WTC11 (cell line): ENCODE results near the gene SLC30A1. TPM values are rescaled to one million over a fixed set of nuclear protein-coding genes. Genes with fewer than 3 reads are reported as not detected.

Experiments used
- ATAC-seq: fragments of 200-7000 bp; cut with Tn5 transposase; 2 replicates; pipeline ENCODE4 v1.10.0; 2021; ENCODE audit warnings: mild to moderate bottlenecking, moderate library complexity
- CTCF ChIA-PET: fragments of 300-600 bp; sonication (Branson Sonifier 250); formaldehyde crosslinking; loops from one replicate; lab custom pipeline; 2021; ENCODE audit warnings: antibody characterized with exemption; lab: Charles Lee
- POLR2A ChIA-PET: fragments of 350-600 bp; sonication (Branson Sonifier 250); formaldehyde crosslinking; loops from one replicate; lab custom pipeline; 2021; ENCODE audit warnings: antibody characterized with exemption; lab: Charles Lee
- DNase-seq: peaks from one replicate; pipeline ENCODE4 v3.0.0; 2021; ENCODE audit warnings: low spot score
- H3K27ac Mint-ChIP-seq: 2 replicates; pipeline ENCODE4 v1.8.0; 2021; ENCODE audit warnings: mixed read lengths
- H3K27me3 Mint-ChIP-seq: 2 replicates; pipeline ENCODE4 v1.8.0; 2021; ENCODE audit warnings: low read depth, mild to moderate bottlenecking, moderate library complexity, mixed read lengths
- H3K36me3 Mint-ChIP-seq: 2 replicates; pipeline ENCODE4 v1.8.0; 2021; ENCODE audit warnings: mixed read lengths
- H3K4me1 Mint-ChIP-seq: 2 replicates; pipeline ENCODE4 v1.8.0; 2022; ENCODE audit warnings: mixed read lengths
- H3K4me3 Mint-ChIP-seq: 2 replicates; pipeline ENCODE4 v1.8.0; 2021; ENCODE audit warnings: mild to moderate bottlenecking, moderate library complexity, mixed read lengths
- H3K9me3 Mint-ChIP-seq: 2 replicates; pipeline ENCODE4 v1.8.0; 2021; ENCODE audit warnings: mixed read lengths
- CBFB ChIP-seq: sonication (generic); formaldehyde crosslinking; IDR thresholded peaks from 2 replicates; pipeline ENCODE4 v1.8.1; 2022; ENCODE audit warnings: mild to moderate bottlenecking, low read depth, missing genetic modification reagents
- FOXK1 ChIP-seq: sonication (generic); formaldehyde crosslinking; IDR thresholded peaks from 2 replicates; pipeline ENCODE4 v1.8.0; 2022; ENCODE audit warnings: mild to moderate bottlenecking, moderate library complexity, missing genetic modification reagents
- GABPB1 ChIP-seq: sonication (generic); formaldehyde crosslinking; IDR thresholded peaks from 2 replicates; pipeline ENCODE4 v1.8.1; 2023; ENCODE audit warnings: mild to moderate bottlenecking, missing genetic modification reagents
- HMGA2 ChIP-seq: fragments of 250-450 bp; sonication (Bioruptor Pico); IDR thresholded peaks from 2 replicates; pipeline ENCODE4 v1.4.0; 2021; ENCODE audit warnings: mild to moderate bottlenecking, moderate library complexity
- IRF2 ChIP-seq: sonication (generic); formaldehyde crosslinking; IDR thresholded peaks from 2 replicates; pipeline ENCODE4 v1.8.0; 2022; ENCODE audit warnings: low read depth, missing genetic modification reagents, borderline replicate concordance
- JAZF1 ChIP-seq: fragments of 250-450 bp; sonication (Bioruptor Pico); IDR thresholded peaks from 2 replicates; pipeline ENCODE4 v1.9.0; 2021; ENCODE audit warnings: moderate library complexity, mild to moderate bottlenecking, inconsistent platforms
- MXD4 ChIP-seq: fragments of 250-450 bp; sonication (Bioruptor Pico); IDR thresholded peaks from 2 replicates; pipeline ENCODE4 v1.8.0; 2021; ENCODE audit warnings: mild to moderate bottlenecking, moderate library complexity, borderline replicate concordance
- MYBL2 ChIP-seq: sonication (generic); formaldehyde crosslinking; IDR thresholded peaks from 2 replicates; pipeline ENCODE4 v1.8.1; 2023; ENCODE audit warnings: mild to moderate bottlenecking, moderate library complexity, missing genetic modification reagents
- NR1H2 ChIP-seq: sonication (generic); formaldehyde crosslinking; IDR thresholded peaks from 2 replicates; pipeline ENCODE4 v1.9.0; 2021; ENCODE audit warnings: mild to moderate bottlenecking, moderate library complexity, missing genetic modification reagents
- RORB ChIP-seq: fragments of 250-450 bp; sonication (Bioruptor Pico); IDR thresholded peaks from 2 replicates; pipeline ENCODE4 v1.9.0; 2021; ENCODE audit warnings: mild to moderate bottlenecking
- SMAD4 ChIP-seq: sonication (generic); formaldehyde crosslinking; IDR thresholded peaks from 2 replicates; pipeline ENCODE4 v1.8.0; 2022; ENCODE audit warnings: mild to moderate bottlenecking, missing genetic modification reagents
- SOX15 ChIP-seq: fragments of 250-450 bp; sonication (Bioruptor Pico); IDR thresholded peaks from 2 replicates; pipeline ENCODE4 v1.9.0; 2021; ENCODE audit warnings: mild to moderate bottlenecking
- TEAD1 ChIP-seq: sonication (generic); formaldehyde crosslinking; IDR thresholded peaks from 2 replicates; pipeline ENCODE4 v1.8.0; 2022; ENCODE audit warnings: mild to moderate bottlenecking, missing genetic modification reagents
- ZNF416 ChIP-seq: fragments of 250-450 bp; sonication (Bioruptor Pico); IDR thresholded peaks from 2 replicates; pipeline ENCODE4 v1.9.0; 2021; ENCODE audit warnings: mild to moderate bottlenecking, inconsistent platforms
- total RNA-seq: library from RNA; stranded (reverse); gene quantifications from 3 replicates; pipeline ENCODE4 v1.2.3, GENCODE V29; 2021
- TF ChIP-seq, protein P1 (sequence below): sonication (generic); formaldehyde crosslinking; IDR thresholded peaks from 2 replicates; pipeline ENCODE4 v1.8.0; 2022; ENCODE audit warnings: mild to moderate bottlenecking, missing genetic modification reagents
- TF ChIP-seq, protein P2 (sequence below): sonication (generic); formaldehyde crosslinking; conservative IDR thresholded peaks from 2 replicates; pipeline ENCODE4 v1.8.1; 2022; ENCODE audit warnings: mild to moderate bottlenecking, missing genetic modification reagents
- TF ChIP-seq, protein P3 (sequence below): sonication (generic); formaldehyde crosslinking; IDR thresholded peaks from 2 replicates; pipeline ENCODE4 v1.8.0; 2022; ENCODE audit warnings: mild to moderate bottlenecking, missing genetic modification reagents
- TF ChIP-seq, protein P4 (sequence below): fragments of 250-450 bp; sonication (Bioruptor Pico); IDR thresholded peaks from 2 replicates; pipeline ENCODE4 v1.9.0; 2021; ENCODE audit warnings: mild to moderate bottlenecking
- TF ChIP-seq, protein P5 (sequence below): sonication (generic); formaldehyde crosslinking; IDR thresholded peaks from 2 replicates; pipeline ENCODE4 v1.8.1; 2022; ENCODE audit warnings: low read depth, missing genetic modification reagents, borderline replicate concordance
- TF ChIP-seq, protein P6 (sequence below): fragments of 250-450 bp; sonication (Bioruptor Pico); IDR thresholded peaks from 2 replicates; pipeline ENCODE4 v1.9.0; 2021; ENCODE audit warnings: mild to moderate bottlenecking
- TF ChIP-seq, protein P7 (sequence below): sonication (generic); formaldehyde crosslinking; IDR thresholded peaks from 2 replicates; pipeline ENCODE4 v1.8.1; 2022; ENCODE audit warnings: missing genetic modification reagents, borderline replicate concordance

The SLC30A1 gene
- total RNA-seq, 1 experiment from 2014 or later = 20.0 TPM

DNA sequence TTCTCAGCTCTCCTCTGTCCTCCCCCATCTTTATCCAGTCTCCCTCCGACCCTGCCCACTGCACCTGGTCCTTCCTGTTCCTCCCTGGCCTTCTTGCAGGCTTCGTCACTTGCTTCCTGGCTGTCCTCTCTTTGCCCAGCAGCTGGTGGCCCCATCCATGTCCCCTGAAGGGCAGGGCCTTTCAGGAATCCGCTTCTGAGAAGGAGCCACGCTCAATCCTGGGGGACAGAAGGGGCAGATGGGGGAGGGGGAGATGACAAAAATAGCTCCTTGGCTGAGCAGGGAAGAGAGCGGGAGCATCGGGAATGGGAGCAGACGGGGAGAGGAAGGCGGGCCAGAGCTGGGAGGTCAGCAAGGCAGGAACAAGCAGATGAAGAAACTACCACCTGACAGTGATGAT, 40.7 kb downstream of the SLC30A1 start:
- H3K27ac Mint-ChIP-seq = no peak overlapping the region
- DNase-seq (no peak), ATAC-seq (no peak)
- no peak overlapping the region for H3K4me3 Mint-ChIP-seq
- H3K27me3 Mint-ChIP-seq = peaks cover 3% of the 10 kb centered on the region; the same call in 1 of the 2 replicates
- CTCF ChIA-PET = interaction anchor here (0.7 to 1.4 kb wide), 7 partner anchors 10 to 117 kb away, joined by 3 read pairs; no protein-coding TSS in a partner anchor
- peaks cover 9% of the 10 kb centered on the region for H3K4me1 Mint-ChIP-seq
- H3K9me3 Mint-ChIP-seq = peaks cover 17% of the 10 kb centered on the region
- POLR2A ChIA-PET = no interaction called here
- TF ChIP-seq TEAD1 (CRISPR knock-in tag) = no peak
- TF ChIP-seq, protein P1, sequence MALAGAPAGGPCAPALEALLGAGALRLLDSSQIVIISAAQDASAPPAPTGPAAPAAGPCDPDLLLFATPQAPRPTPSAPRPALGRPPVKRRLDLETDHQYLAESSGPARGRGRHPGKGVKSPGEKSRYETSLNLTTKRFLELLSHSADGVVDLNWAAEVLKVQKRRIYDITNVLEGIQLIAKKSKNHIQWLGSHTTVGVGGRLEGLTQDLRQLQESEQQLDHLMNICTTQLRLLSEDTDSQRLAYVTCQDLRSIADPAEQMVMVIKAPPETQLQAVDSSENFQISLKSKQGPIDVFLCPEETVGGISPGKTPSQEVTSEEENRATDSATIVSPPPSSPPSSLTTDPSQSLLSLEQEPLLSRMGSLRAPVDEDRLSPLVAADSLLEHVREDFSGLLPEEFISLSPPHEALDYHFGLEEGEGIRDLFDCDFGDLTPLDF (CRISPR knock-in tag) = no peak
- no peak for TF ChIP-seq HMGA2
- TF ChIP-seq NR1H2 (CRISPR knock-in tag) = no peak
- H3K36me3 Mint-ChIP-seq = peaks cover 12% of the 10 kb centered on the region

DNA sequence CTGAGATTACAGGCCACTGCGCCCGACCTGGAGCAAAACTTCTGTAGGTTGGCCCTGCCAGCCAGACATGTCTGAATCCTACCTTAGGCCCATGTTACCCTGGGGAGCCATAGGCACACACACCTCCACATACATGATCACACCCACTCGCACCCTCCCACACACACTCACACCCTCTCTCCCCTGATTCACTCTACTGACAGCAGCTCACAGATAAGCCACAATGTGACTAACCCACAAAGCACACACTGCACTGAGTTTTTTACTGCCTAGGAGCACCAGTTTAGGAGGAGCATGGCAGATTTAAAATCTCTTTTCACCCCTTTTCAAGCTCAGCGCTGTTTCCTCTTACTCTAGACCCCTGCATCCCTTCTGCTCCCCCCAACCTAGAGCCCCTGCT, 41.7 kb downstream of the SLC30A1 start:
- Mint-ChIP-seq H3K4me3 (no peak overlapping the region), H3K27ac (no peak overlapping the region), H3K9me3 (peaks cover 17% of the 10 kb centered on the region), H3K27me3 (peaks cover 3% of the 10 kb centered on the region; the same call in 1 of the 2 replicates), H3K4me1 (peaks cover 9% of the 10 kb centered on the region)
- no peak for DNase-seq
- no peak for ATAC-seq
- POLR2A ChIA-PET = interaction anchor here (0.6 kb wide), 1 partner anchor 75 kb away, joined by 3 read pairs; no protein-coding TSS in a partner anchor
- CTCF ChIA-PET = interaction anchor here (0.8 to 1.4 kb wide), 4 partner anchors 10 to 118 kb away, joined by 3 read pairs; no protein-coding TSS in a partner anchor
- TF ChIP-seq GABPB1 (CRISPR knock-in tag) (no peak), JAZF1 (CRISPR knock-in tag) (no peak), SMAD4 (CRISPR knock-in tag) (no peak), FOXK1 (CRISPR knock-in tag) (no peak), MXD4 (CRISPR knock-in tag) (no peak), RORB (no peak), MYBL2 (CRISPR knock-in tag) (no peak)
- TF ChIP-seq, protein P2, sequence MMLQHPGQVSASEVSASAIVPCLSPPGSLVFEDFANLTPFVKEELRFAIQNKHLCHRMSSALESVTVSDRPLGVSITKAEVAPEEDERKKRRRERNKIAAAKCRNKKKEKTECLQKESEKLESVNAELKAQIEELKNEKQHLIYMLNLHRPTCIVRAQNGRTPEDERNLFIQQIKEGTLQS (CRISPR knock-in tag) = no peak
- TF ChIP-seq, protein P3, sequence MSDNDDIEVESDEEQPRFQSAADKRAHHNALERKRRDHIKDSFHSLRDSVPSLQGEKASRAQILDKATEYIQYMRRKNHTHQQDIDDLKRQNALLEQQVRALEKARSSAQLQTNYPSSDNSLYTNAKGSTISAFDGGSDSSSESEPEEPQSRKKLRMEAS (CRISPR knock-in tag) = no peak
- TF ChIP-seq, protein P4, sequence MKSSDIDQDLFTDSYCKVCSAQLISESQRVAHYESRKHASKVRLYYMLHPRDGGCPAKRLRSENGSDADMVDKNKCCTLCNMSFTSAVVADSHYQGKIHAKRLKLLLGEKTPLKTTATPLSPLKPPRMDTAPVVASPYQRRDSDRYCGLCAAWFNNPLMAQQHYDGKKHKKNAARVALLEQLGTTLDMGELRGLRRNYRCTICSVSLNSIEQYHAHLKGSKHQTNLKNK (CRISPR knock-in tag) = no peak
- TF ChIP-seq, all 79 proteins: peak for 0
- peaks cover 12% of the 10 kb centered on the region for H3K36me3 Mint-ChIP-seq

DNA sequence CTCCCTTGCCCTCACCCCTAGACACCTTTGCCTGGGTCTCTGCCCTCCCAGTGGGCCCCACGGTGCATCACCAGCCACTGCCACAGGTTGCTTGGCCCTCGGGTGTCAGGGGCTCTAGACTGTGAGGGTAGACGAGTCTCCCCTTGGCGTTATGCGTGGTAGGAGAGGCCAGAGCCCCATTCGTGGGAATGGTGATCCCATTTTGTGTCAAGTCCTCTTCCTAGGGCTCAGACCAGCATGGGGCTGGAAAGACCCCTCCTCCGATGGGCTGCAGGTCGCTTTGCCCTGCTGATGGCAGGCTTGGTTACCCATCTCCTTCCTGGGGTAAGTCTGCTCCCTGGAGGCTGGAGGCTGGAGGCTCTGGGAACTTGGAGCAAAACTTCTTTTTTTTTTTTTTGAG, 42.4 kb downstream of the SLC30A1 start:
- ChIA-PET CTCF (no interaction called here), POLR2A (no interaction called here)
- peaks cover 15% of the 10 kb centered on the region for H3K9me3 Mint-ChIP-seq

More for the DNA sequence above, 42.4 kb downstream of the SLC30A1 start:
- H3K27ac Mint-ChIP-seq = no peak overlapping the region
- H3K4me3 Mint-ChIP-seq = no peak overlapping the region
- ATAC-seq = no peak
- peaks cover 9% of the 10 kb centered on the region for H3K4me1 Mint-ChIP-seq
- TF ChIP-seq ZNF416 (CRISPR knock-in tag) (no peak), NR1H2 (CRISPR knock-in tag) (no peak), CBFB (CRISPR knock-in tag) (no peak), FOXK1 (CRISPR knock-in tag) (no peak), SOX15 (CRISPR knock-in tag) (no peak), TEAD1 (CRISPR knock-in tag) (no peak), IRF2 (no peak), GABPB1 (CRISPR knock-in tag) (no peak)
- TF ChIP-seq, protein P5, sequence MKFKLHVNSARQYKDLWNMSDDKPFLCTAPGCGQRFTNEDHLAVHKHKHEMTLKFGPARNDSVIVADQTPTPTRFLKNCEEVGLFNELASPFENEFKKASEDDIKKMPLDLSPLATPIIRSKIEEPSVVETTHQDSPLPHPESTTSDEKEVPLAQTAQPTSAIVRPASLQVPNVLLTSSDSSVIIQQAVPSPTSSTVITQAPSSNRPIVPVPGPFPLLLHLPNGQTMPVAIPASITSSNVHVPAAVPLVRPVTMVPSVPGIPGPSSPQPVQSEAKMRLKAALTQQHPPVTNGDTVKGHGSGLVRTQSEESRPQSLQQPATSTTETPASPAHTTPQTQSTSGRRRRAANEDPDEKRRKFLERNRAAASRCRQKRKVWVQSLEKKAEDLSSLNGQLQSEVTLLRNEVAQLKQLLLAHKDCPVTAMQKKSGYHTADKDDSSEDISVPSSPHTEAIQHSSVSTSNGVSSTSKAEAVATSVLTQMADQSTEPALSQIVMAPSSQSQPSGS (CRISPR knock-in tag) = no peak
- TF ChIP-seq, protein P6, sequence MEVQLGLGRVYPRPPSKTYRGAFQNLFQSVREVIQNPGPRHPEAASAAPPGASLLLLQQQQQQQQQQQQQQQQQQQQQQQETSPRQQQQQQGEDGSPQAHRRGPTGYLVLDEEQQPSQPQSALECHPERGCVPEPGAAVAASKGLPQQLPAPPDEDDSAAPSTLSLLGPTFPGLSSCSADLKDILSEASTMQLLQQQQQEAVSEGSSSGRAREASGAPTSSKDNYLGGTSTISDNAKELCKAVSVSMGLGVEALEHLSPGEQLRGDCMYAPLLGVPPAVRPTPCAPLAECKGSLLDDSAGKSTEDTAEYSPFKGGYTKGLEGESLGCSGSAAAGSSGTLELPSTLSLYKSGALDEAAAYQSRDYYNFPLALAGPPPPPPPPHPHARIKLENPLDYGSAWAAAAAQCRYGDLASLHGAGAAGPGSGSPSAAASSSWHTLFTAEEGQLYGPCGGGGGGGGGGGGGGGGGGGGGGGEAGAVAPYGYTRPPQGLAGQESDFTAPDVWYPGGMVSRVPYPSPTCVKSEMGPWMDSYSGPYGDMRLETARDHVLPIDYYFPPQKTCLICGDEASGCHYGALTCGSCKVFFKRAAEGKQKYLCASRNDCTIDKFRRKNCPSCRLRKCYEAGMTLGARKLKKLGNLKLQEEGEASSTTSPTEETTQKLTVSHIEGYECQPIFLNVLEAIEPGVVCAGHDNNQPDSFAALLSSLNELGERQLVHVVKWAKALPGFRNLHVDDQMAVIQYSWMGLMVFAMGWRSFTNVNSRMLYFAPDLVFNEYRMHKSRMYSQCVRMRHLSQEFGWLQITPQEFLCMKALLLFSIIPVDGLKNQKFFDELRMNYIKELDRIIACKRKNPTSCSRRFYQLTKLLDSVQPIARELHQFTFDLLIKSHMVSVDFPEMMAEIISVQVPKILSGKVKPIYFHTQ (CRISPR knock-in tag) = no peak
- TF ChIP-seq, protein P7, sequence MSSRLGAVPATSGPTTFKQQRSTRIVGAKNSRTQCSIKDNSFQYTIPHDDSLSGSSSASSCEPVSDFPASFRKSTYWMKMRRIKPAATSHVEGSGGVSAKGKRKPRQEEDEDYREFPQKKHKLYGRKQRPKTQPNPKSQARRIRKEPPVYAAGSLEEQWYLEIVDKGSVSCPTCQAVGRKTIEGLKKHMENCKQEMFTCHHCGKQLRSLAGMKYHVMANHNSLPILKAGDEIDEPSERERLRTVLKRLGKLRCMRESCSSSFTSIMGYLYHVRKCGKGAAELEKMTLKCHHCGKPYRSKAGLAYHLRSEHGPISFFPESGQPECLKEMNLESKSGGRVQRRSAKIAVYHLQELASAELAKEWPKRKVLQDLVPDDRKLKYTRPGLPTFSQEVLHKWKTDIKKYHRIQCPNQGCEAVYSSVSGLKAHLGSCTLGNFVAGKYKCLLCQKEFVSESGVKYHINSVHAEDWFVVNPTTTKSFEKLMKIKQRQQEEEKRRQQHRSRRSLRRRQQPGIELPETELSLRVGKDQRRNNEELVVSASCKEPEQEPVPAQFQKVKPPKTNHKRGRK = no peak
- TF ChIP-seq, all 79 proteins: peak for 0
- DNase-seq = no peak
- Mint-ChIP-seq H3K27me3 (peaks cover 3% of the 10 kb centered on the region; the same call in 1 of the 2 replicates), H3K36me3 (peaks cover 11% of the 10 kb centered on the region)
